OCI-LY3 (cell line): ENCODE measurements around the gene ACAA1.

Source experiments
- H2AFZ ChIP-seq: fragments of 200-600, 300-600 bp; shearing (Covaris generic); 2 replicates; pipeline ENCODE4 v1.6.0; 2014; ENCODE audit warnings: antibody characterized with exemption, low read depth, low read length
- H3K27ac ChIP-seq: fragments of 200-600, 300-600 bp; sonication (generic); 2 replicates; pipeline ENCODE4 v1.5.1; 2014; ENCODE audit warnings: mild to moderate bottlenecking, low read length, moderate library complexity, mixed read lengths
- H3K27me3 ChIP-seq: fragments of 200-600, 300-600 bp; sonication (generic); 2 replicates; pipeline ENCODE4 v1.6.1; 2014; ENCODE audit warnings: low read depth, low read length, mixed read lengths
- H3K36me3 ChIP-seq: fragments of 200-600, 300-600 bp; sonication (generic); replicated peaks from 2 replicates; pipeline ENCODE3; 2014; ENCODE audit warnings: low read depth, low read length, mixed read lengths
- H3K4me1 ChIP-seq: fragments of 300-600, 200-600 bp; sonication (generic); 2 replicates; pipeline ENCODE4 v1.6.1; 2014; ENCODE audit warnings: low read length, mixed read lengths
- H3K4me2 ChIP-seq: fragments of 200-600, 300-600 bp; sonication (generic); 2 replicates; pipeline ENCODE4 v1.6.1; 2014; ENCODE audit warnings: low read length, mixed read lengths
- H3K4me3 ChIP-seq: fragments of 300-600, 200-600 bp; sonication (generic); 2 replicates; pipeline ENCODE4 v1.5.1; 2014; ENCODE audit warnings: antibody characterized with exemption, mild to moderate bottlenecking, low read length, moderate library complexity
- H3K79me2 ChIP-seq: fragments of 300-600, 200-600 bp; shearing (Covaris generic); 2 replicates; pipeline ENCODE4 v1.6.1; 2014; ENCODE audit warnings: mild to moderate bottlenecking, low read length, mixed read lengths
- H3K9ac ChIP-seq: fragments of 300-600, 200-600 bp; shearing (Covaris generic); 2 replicates; pipeline ENCODE4 v1.6.0; 2014; ENCODE audit warnings: mild to moderate bottlenecking, low read length, moderate library complexity
- H3K9me3 ChIP-seq: fragments of 200-600, 300-600 bp; shearing (Covaris generic); 2 replicates; pipeline ENCODE4 v1.6.1; 2014; ENCODE audit warnings: low read length, mixed read lengths; ENCODE audit not compliant: insufficient read depth
- H4K20me1 ChIP-seq: fragments of 200-600, 300-600 bp; sonication (generic); 2 replicates; pipeline ENCODE4 v1.6.1; 2016; ENCODE audit warnings: low read length, mixed read lengths; ENCODE audit not compliant: insufficient read depth
- CTCF ChIP-seq: fragments of 200-600, 300-600 bp; sonication (generic); IDR thresholded peaks from 2 replicates; pipeline ENCODE4 v1.5.1; 2014; ENCODE audit warnings: antibody characterized with exemption, low read length, low read depth
- EZH2phosphoT487 ChIP-seq: fragments of 200-600 bp; shearing (Covaris generic); IDR thresholded peaks from 2 replicates; pipeline ENCODE4 v1.6.1; 2018; ENCODE audit warnings: antibody characterized with exemption, mixed run types, low read depth

ACAA1 gene

GRCh38 chr3:38105525-38105924, 31.4 kb downstream of the ACAA1 start:
- TF ChIP-seq EZH2phosphoT487 (no peak), CTCF (no peak)
- Histone ChIP-seq H3K9ac (no peak overlapping the region), H2AFZ (no peak overlapping the region), H3K4me1 (peaks cover 8% of the 10 kb centered on the region), H3K27me3 (0 out of 2 replicates have a peak, but pooled peaks cover 3% of the 10 kb centered on the region), H3K9me3 (0 out of 2 replicates have a peak, but pooled peaks cover 3% of the 10 kb centered on the region), H3K27ac (no peak overlapping the region), H3K79me2 (no peaks in the 10 kb centered on the region), H3K4me3 (no peak overlapping the region), H3K4me2 (no peak overlapping the region), H4K20me1 (no peaks in the 10 kb centered on the region), H3K36me3 (no peaks in the 10 kb centered on the region)

- 0 out of 2 replicates have a peak, but pooled peaks cover 3% of the 10 kb centered on the region for H3K9me3 ChIP-seq
- no peak overlapping the region for H3K27ac ChIP-seq
- H3K79me2 ChIP-seq = no peaks in the 10 kb centered on the region
- no peaks in the 10 kb centered on the region for H4K20me1 ChIP-seq
- TF ChIP-seq CTCF (no peak), EZH2phosphoT487 (no peak)
- H3K36me3 ChIP-seq = no peaks in the 10 kb centered on the region
- no peak overlapping the region for H3K4me3 ChIP-seq
- peaks cover 8% of the 10 kb centered on the region for H3K4me1 ChIP-seq
- no peak overlapping the region for H2AFZ ChIP-seq
- peaks cover 15% of the 10 kb centered on the region; the same call in 1 of the 2 replicates for H3K27me3 ChIP-seq
- no peak overlapping the region for H3K9ac ChIP-seq
- H3K4me2 ChIP-seq = no peak overlapping the region
Observed at GRCh38 chr3:38102444-38102814, 34.5 kb downstream of the ACAA1 start.

GRCh38 chr3:38101811-38102443, 35.0 kb downstream of the ACAA1 start:
- Histone ChIP-seq H3K27ac (no peak overlapping the region), H3K4me2 (no peak overlapping the region), H3K4me1 (peaks cover 8% of the 10 kb centered on the region), H3K36me3 (no peaks in the 10 kb centered on the region), H3K79me2 (no peaks in the 10 kb centered on the region), H2AFZ (no peak overlapping the region), H3K27me3 (peaks cover 15% of the 10 kb centered on the region; the same call in 1 of the 2 replicates), H4K20me1 (no peaks in the 10 kb centered on the region), H3K9ac (no peak overlapping the region), H3K4me3 (no peak overlapping the region), H3K9me3 (0 out of 2 replicates have a peak, but pooled peaks cover 3% of the 10 kb centered on the region)
- TF ChIP-seq EZH2phosphoT487 (no peak), CTCF (no peak)

- Histone ChIP-seq H3K4me3 (no peak overlapping the region), H3K79me2 (no peaks in the 10 kb centered on the region), H3K4me2 (no peak overlapping the region), H3K9me3 (0 out of 2 replicates have a peak, but pooled peaks cover 3% of the 10 kb centered on the region), H3K36me3 (no peaks in the 10 kb centered on the region), H3K27ac (no peak overlapping the region), H3K27me3 (peaks cover 15% of the 10 kb centered on the region; the same call in 1 of the 2 replicates), H3K4me1 (peaks cover 8% of the 10 kb centered on the region), H2AFZ (no peak overlapping the region), H4K20me1 (no peaks in the 10 kb centered on the region), H3K9ac (no peak overlapping the region)
- TF ChIP-seq CTCF = no peak
- TF ChIP-seq EZH2phosphoT487 = no peak
Observed at GRCh38 chr3:38100498-38100897, 36.4 kb downstream of the ACAA1 start.
